CD4-positive, CD25-positive, alpha-beta regulatory T cell (primary cell): Measurements from ENCODE around the gene ZNF202. TPM values are rescaled to one million over a fixed set of nuclear protein-coding genes. Genes with fewer than 3 reads are reported as not detected.

ENCODE experiments used
- ATAC-seq, 2 donors: fragments of 150-1000 bp; cut with Tn5 transposase; one replicate each; pipeline ENCODE4 v1.10.0; 2021; ENCODE audit warnings: low read depth in 2 of 2, moderate number of reproducible peaks in 2 of 2, moderate library complexity in 1 of 2
- DNase-seq, 3 donors: peaks; one replicate each; pipeline versions ENCODE4 v3.0.0 to v3.0.0-alpha.2; 2012 to 2022; ENCODE audit warnings: mixed read lengths in 1 of 3
- H3K27ac ChIP-seq: one replicate; pipeline ENCODE4 v1.7.0; 2013; ENCODE audit warnings: mild to moderate bottlenecking, low read length; ENCODE audit not compliant: insufficient read depth, poor library complexity, severe bottlenecking
- H3K27me3 ChIP-seq: one replicate; pipeline ENCODE4 v1.7.0; 2013; ENCODE audit warnings: low read length; ENCODE audit not compliant: control insufficient read depth, insufficient read depth
- H3K36me3 ChIP-seq: one replicate; pipeline ENCODE4 v1.7.0; 2013; ENCODE audit warnings: mild to moderate bottlenecking, low read length, moderate library complexity; ENCODE audit not compliant: control insufficient read depth, insufficient read depth
- H3K4me1 ChIP-seq: 2 replicates; pipeline ENCODE4 v1.7.0; 2013; ENCODE audit warnings: mild to moderate bottlenecking, low read length; ENCODE audit not compliant: insufficient read depth, control insufficient read depth, poor library complexity, severe bottlenecking
- H3K4me3 ChIP-seq: one replicate; pipeline ENCODE4 v1.7.0; 2013; ENCODE audit warnings: low read depth, mild to moderate bottlenecking, low read length, moderate library complexity
- H3K9me3 ChIP-seq, 2 experiments: 1 replicate in 1 of 2; 2 replicates in 1 of 2; pipeline ENCODE4 v1.7.0; 2013; ENCODE audit warnings: low read length in 2 of 2, mild to moderate bottlenecking in 1 of 2, moderate library complexity in 1 of 2; ENCODE audit not compliant: control insufficient read depth in 2 of 2
- H3K27ac Mint-ChIP-seq, 3 donors: one replicate each; pipeline ENCODE4 v1.8.0; 2020 to 2022; ENCODE audit warnings: mild to moderate bottlenecking in 3 of 3, mixed read lengths in 3 of 3, moderate library complexity in 2 of 3
- H3K27me3 Mint-ChIP-seq: one replicate; pipeline ENCODE4 v1.8.0; 2022; ENCODE audit warnings: mild to moderate bottlenecking, mixed read lengths
- H3K36me3 Mint-ChIP-seq: one replicate; pipeline ENCODE4 v1.8.0; 2020; ENCODE audit warnings: mixed read lengths
- H3K4me1 Mint-ChIP-seq, 4 donors: one replicate each; pipeline ENCODE4 v1.8.0; 2020 to 2022; ENCODE audit warnings: mixed read lengths in 4 of 4, mild to moderate bottlenecking in 1 of 4
- H3K4me3 Mint-ChIP-seq, 4 donors: one replicate each; pipeline ENCODE4 v1.8.0; 2020 to 2022; ENCODE audit warnings: mild to moderate bottlenecking in 4 of 4, mixed read lengths in 4 of 4, moderate library complexity in 3 of 4
- H3K9me3 Mint-ChIP-seq, 7 donors: one replicate each; pipeline ENCODE4 v1.8.0; 2020 to 2022; ENCODE audit warnings: mixed read lengths in 7 of 7, mild to moderate bottlenecking in 3 of 7, moderate library complexity in 2 of 7
- polyA plus RNA-seq, 4 donors: library from polyadenylated mRNA; unstranded; fragments of 300-500 nt; fragmentation: Illumina TruSeq; gene quantifications; one replicate each; pipeline ENCODE4 v1.2.3, GENCODE V29; 2021
- total RNA-seq: library from RNA; stranded (reverse); gene quantifications from one replicate; pipeline ENCODE4 v1.2.3, GENCODE V29; 2022

Gene ZNF202
- total and polyA plus RNA-seq, 5 donors from 2014 or later = 5.9 to 14.6 (median 7.7) TPM

- H3K9me3 Mint-ChIP-seq = peaks cover 0 to 3% (median 0%) of the 10 kb centered on the region in 7 donors
- ATAC-seq = no peak
- peaks cover 19% of the 10 kb centered on the region for H3K27me3 Mint-ChIP-seq
- Histone ChIP-seq H3K27me3 (no peaks in the 10 kb centered on the region), H3K36me3 (no peaks in the 10 kb centered on the region), H3K4me1 (no peaks in the 10 kb centered on the region), H3K27ac (no peak overlapping the region), H3K4me3 (no peak overlapping the region), H3K9me3 (no peaks in the 10 kb centered on the region)
- no peak for DNase-seq
- no peaks in the 10 kb centered on the region for H3K36me3 Mint-ChIP-seq
- no peaks in the 10 kb centered on the region for H3K4me1 Mint-ChIP-seq
- no peak overlapping the region for H3K27ac Mint-ChIP-seq
- H3K4me3 Mint-ChIP-seq = no peak overlapping the region
Observed at GRCh38 chr11:123771664-123772063, 30.2 kb upstream of the ZNF202 start.

DNA sequence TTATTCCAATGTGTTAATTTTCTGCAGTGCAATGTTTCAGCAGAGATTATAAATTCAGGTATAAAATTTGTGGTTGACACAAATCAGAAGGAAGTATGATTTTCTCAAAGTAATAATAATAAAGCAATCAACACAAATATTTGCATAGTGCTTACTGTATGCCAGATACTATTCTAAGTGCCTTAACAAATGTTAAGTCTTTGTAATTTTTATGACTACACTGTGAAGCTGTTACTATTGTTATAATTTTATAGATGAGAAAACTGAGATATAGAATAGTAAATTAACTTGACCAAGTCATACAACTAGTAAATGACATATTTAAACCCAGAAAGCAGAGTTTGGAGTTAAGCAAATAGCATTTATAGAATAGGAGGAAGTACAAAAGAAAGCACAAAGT, 29.3 kb upstream of the ZNF202 start:
- no peaks in the 10 kb centered on the region for H3K9me3 ChIP-seq
- no peak for DNase-seq
- no peaks in the 10 kb centered on the region for H3K4me1 ChIP-seq
- H3K9me3 Mint-ChIP-seq = peaks cover 0 to 3% (median 0%) of the 10 kb centered on the region in 7 donors
- no peak overlapping the region for H3K4me3 ChIP-seq
- ATAC-seq = no peak
- H3K36me3 ChIP-seq = no peaks in the 10 kb centered on the region
- H3K4me3 Mint-ChIP-seq = no peak overlapping the region
- H3K4me1 Mint-ChIP-seq = no peaks in the 10 kb centered on the region
- H3K27me3 ChIP-seq = no peaks in the 10 kb centered on the region
- H3K27me3 Mint-ChIP-seq = peaks cover 19% of the 10 kb centered on the region
- H3K27ac Mint-ChIP-seq = no peak overlapping the region
- no peak overlapping the region for H3K27ac ChIP-seq
- no peaks in the 10 kb centered on the region for H3K36me3 Mint-ChIP-seq

- Mint-ChIP-seq H3K27me3 (peaks cover 22% of the 10 kb centered on the region), H3K4me1 (no peaks in the 10 kb centered on the region), H3K4me3 (no peak overlapping the region), H3K9me3 (peaks cover 2 to 24% (median 11%) of the 10 kb centered on the region in 7 donors), H3K36me3 (no peaks in the 10 kb centered on the region), H3K27ac (no peak overlapping the region)
- no peak overlapping the region for H3K27ac ChIP-seq
- no peaks in the 10 kb centered on the region for H3K36me3 ChIP-seq
- H3K27me3 ChIP-seq = no peaks in the 10 kb centered on the region
- H3K4me3 ChIP-seq = no peak overlapping the region
- DNase-seq (no peak), ATAC-seq (no peak)
- no peaks in the 10 kb centered on the region for H3K4me1 ChIP-seq
- peaks cover 9 to 11% of the 10 kb centered on the region in 2 experiments for H3K9me3 ChIP-seq
Observed at GRCh38 chr11:123765601-123766000, 24.1 kb upstream of the ZNF202 start.

GRCh38 chr11:123762422-123762821, 21.0 kb upstream of the ZNF202 start:
- Histone ChIP-seq H3K27me3 (no peaks in the 10 kb centered on the region), H3K9me3 (peaks cover 9 to 11% of the 10 kb centered on the region in 2 experiments), H3K4me1 (no peaks in the 10 kb centered on the region), H3K36me3 (no peaks in the 10 kb centered on the region), H3K4me3 (no peak overlapping the region), H3K27ac (no peak overlapping the region)
- peaks cover 10% of the 10 kb centered on the region for H3K27me3 Mint-ChIP-seq
- DNase-seq (no peak), ATAC-seq (no peak)
- no peaks in the 10 kb centered on the region for H3K36me3 Mint-ChIP-seq
- no peak overlapping the region for H3K27ac Mint-ChIP-seq
- H3K4me1 Mint-ChIP-seq = no peaks in the 10 kb centered on the region
- H3K4me3 Mint-ChIP-seq = no peak overlapping the region
- peaks cover 2 to 24% (median 11%) of the 10 kb centered on the region in 7 donors for H3K9me3 Mint-ChIP-seq

GRCh38 chr11:123760894-123761293, 19.4 kb upstream of the ZNF202 start:
- DNase-seq (no peak), ATAC-seq (no peak)
- peaks cover 2 to 23% (median 11%) of the 10 kb centered on the region in 7 donors for H3K9me3 Mint-ChIP-seq
- Histone ChIP-seq H3K4me1 (no peaks in the 10 kb centered on the region), H3K27me3 (no peaks in the 10 kb centered on the region), H3K36me3 (no peaks in the 10 kb centered on the region), H3K27ac (no peak overlapping the region), H3K4me3 (no peak overlapping the region), H3K9me3 (peaks cover 9 to 11% of the 10 kb centered on the region in 2 experiments)
- H3K4me3 Mint-ChIP-seq = no peak overlapping the region
- no peaks in the 10 kb centered on the region for H3K4me1 Mint-ChIP-seq
- no peak overlapping the region for H3K27ac Mint-ChIP-seq
- H3K36me3 Mint-ChIP-seq = no peaks in the 10 kb centered on the region
- peaks cover 9% of the 10 kb centered on the region for H3K27me3 Mint-ChIP-seq

DNA sequence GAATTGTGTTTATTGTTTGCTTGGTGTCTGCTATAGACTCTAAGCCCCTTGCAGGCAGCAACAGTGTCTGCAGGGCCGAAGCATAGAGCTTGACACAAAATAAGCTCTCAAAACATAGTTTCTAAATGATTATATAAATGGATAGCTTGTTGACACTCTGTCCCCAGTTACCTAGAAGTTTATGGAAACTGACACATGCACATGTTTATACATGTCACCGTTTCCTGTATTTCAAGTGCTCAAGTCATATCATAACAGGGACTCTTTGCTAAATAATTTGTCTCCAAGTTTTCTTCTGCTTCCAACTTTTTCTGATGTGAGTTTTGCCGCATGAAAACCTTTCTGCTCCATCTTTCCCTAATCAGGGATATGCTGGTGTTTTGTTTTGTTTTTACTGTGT, 16.5 kb upstream of the ZNF202 start:
- no peak overlapping the region for H3K4me3 Mint-ChIP-seq
- peaks cover 0 to 11% (median 5%) of the 10 kb centered on the region in 4 donors for H3K4me1 Mint-ChIP-seq
- Histone ChIP-seq H3K27ac (no peak overlapping the region), H3K27me3 (no peaks in the 10 kb centered on the region), H3K4me3 (no peak overlapping the region), H3K9me3 (peaks cover 9 to 11% of the 10 kb centered on the region in 2 experiments), H3K4me1 (no peaks in the 10 kb centered on the region), H3K36me3 (no peaks in the 10 kb centered on the region)
- no peaks in the 10 kb centered on the region for H3K36me3 Mint-ChIP-seq
- ATAC-seq (no peak), DNase-seq (no peak)
- H3K27me3 Mint-ChIP-seq = peaks cover 8% of the 10 kb centered on the region
- H3K27ac Mint-ChIP-seq = no peak overlapping the region
- H3K9me3 Mint-ChIP-seq = peaks cover under 1 to 12% (median 4%) of the 10 kb centered on the region in 7 donors

- no peaks in the 10 kb centered on the region for H3K36me3 Mint-ChIP-seq
- no peak overlapping the region for H3K4me3 ChIP-seq
- H3K9me3 ChIP-seq = no peaks in the 10 kb centered on the region
- no peak for ATAC-seq
- no peak for DNase-seq
- H3K9me3 Mint-ChIP-seq = no peaks in the 10 kb centered on the region
- no peaks in the 10 kb centered on the region for H3K36me3 ChIP-seq
- peaks cover 0 to 11% (median 5%) of the 10 kb centered on the region in 4 donors for H3K4me1 Mint-ChIP-seq
- no peak overlapping the region for H3K27ac Mint-ChIP-seq
- H3K27me3 ChIP-seq = peaks cover 8% of the 10 kb centered on the region
- H3K27me3 Mint-ChIP-seq = peaks cover 19% of the 10 kb centered on the region
- no peak overlapping the region for H3K27ac ChIP-seq
- no peak overlapping the region for H3K4me3 Mint-ChIP-seq
- H3K4me1 ChIP-seq = no peaks in the 10 kb centered on the region
Observed at GRCh38 chr11:123755813-123756212, 14.4 kb upstream of the ZNF202 start.

DNA sequence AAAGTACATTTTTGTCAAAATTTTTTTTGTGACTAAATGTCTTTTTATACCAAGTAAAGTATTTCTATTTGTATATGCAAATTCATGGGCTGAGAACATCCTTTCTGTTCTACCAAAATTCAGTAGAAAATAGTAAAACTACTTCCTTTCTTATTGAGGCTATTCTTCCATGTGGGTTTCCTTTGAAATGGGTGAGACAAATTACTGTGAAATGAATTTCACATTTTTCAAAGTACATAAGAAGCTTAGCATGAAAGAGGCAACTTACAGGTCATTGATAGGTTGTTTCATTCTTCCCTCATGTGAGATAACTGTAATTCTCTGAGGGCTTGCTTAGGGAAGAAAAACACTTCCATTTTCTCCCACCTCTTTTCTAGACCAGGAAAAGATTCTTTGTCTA, 13.9 kb upstream of the ZNF202 start:
- no peaks in the 10 kb centered on the region for H3K9me3 Mint-ChIP-seq
- H3K27ac ChIP-seq = no peak overlapping the region
- no peak overlapping the region for H3K4me3 Mint-ChIP-seq
- no peaks in the 10 kb centered on the region for H3K36me3 Mint-ChIP-seq
- H3K36me3 ChIP-seq = no peaks in the 10 kb centered on the region
- ATAC-seq (no peak), DNase-seq (peak in 1 of 3 donors; percentile 69)
- H3K27me3 ChIP-seq = peaks cover 10% of the 10 kb centered on the region
- H3K9me3 ChIP-seq = no peaks in the 10 kb centered on the region
- peaks cover 19% of the 10 kb centered on the region for H3K27me3 Mint-ChIP-seq
- no peak overlapping the region for H3K4me3 ChIP-seq
- H3K27ac Mint-ChIP-seq = no peak overlapping the region
- peaks cover 0 to 11% (median 5%) of the 10 kb centered on the region in 4 donors for H3K4me1 Mint-ChIP-seq
- no peaks in the 10 kb centered on the region for H3K4me1 ChIP-seq
